ENCODE data around the gene ZBTB33.

ZBTB33 gene

GRCh38 chrX:120281021-120281624 lies 30.5 kb downstream of the ZBTB33 start:
- Histone ChIP-seq H3K4me3 (ENCODE audit: low read length) (no peak overlapping the region), H3K9me3 (ENCODE audit: low read length) (no peaks in the 10 kb centered on the region), H3K27me3 (ENCODE audit: insufficient read depth, low read length) (no peaks in the 10 kb centered on the region), H2AFZ (ENCODE audit: low read depth, low read length) (no peak overlapping the region), H3K4me1 (ENCODE audit: insufficient read depth, low read length) (no peaks in the 10 kb centered on the region), H3K36me3 (ENCODE audit: insufficient read depth, low read length) (no peaks in the 10 kb centered on the region)

GRCh38 chrX:120281761-120282160 lies 31.1 kb downstream of the ZBTB33 start:
- H3K27me3 ChIP-seq (ENCODE audit: insufficient read depth, low read length), result no peaks in the 10 kb centered on the region
- no peak overlapping the region for H3K4me3 ChIP-seq (ENCODE audit: low read length)
- H2AFZ ChIP-seq (ENCODE audit: low read depth, low read length), result no peak overlapping the region
- H3K9me3 ChIP-seq (ENCODE audit: low read length), result no peaks in the 10 kb centered on the region
- no peaks in the 10 kb centered on the region for H3K36me3 ChIP-seq (ENCODE audit: insufficient read depth, low read length)
- H3K4me1 ChIP-seq (ENCODE audit: insufficient read depth, low read length), result peaks cover 3% of the 10 kb centered on the region

- Histone ChIP-seq H2AFZ (ENCODE audit: low read depth, low read length) (no peak overlapping the region), H3K4me3 (ENCODE audit: low read length) (no peak overlapping the region), H3K36me3 (ENCODE audit: insufficient read depth, low read length) (no peaks in the 10 kb centered on the region), H3K27me3 (ENCODE audit: insufficient read depth, low read length) (no peaks in the 10 kb centered on the region), H3K4me1 (ENCODE audit: insufficient read depth, low read length) (peaks cover 3% of the 10 kb centered on the region), H3K9me3 (ENCODE audit: low read length) (no peaks in the 10 kb centered on the region)
Measured at GRCh38 chrX:120282697-120283096, 32.1 kb downstream of the ZBTB33 start.

GRCh38 chrX:120286733-120287512 lies 36.3 kb downstream of the ZBTB33 start:
- Histone ChIP-seq H3K27me3 (ENCODE audit: insufficient read depth, low read length) (no peaks in the 10 kb centered on the region), H3K4me1 (ENCODE audit: insufficient read depth, low read length) (peaks cover 3% of the 10 kb centered on the region), H3K36me3 (ENCODE audit: insufficient read depth, low read length) (no peaks in the 10 kb centered on the region), H2AFZ (ENCODE audit: low read depth, low read length) (no peak overlapping the region), H3K9me3 (ENCODE audit: low read length) (no peaks in the 10 kb centered on the region), H3K4me3 (ENCODE audit: low read length) (no peak overlapping the region)

- H3K4me3 ChIP-seq (ENCODE audit: low read length), result no peak overlapping the region
- no peaks in the 10 kb centered on the region for H3K27me3 ChIP-seq (ENCODE audit: insufficient read depth, low read length)
- peaks cover 3% of the 10 kb centered on the region for H3K4me1 ChIP-seq (ENCODE audit: insufficient read depth, low read length)
- no peak overlapping the region for H2AFZ ChIP-seq (ENCODE audit: low read depth, low read length)
- no peaks in the 10 kb centered on the region for H3K9me3 ChIP-seq (ENCODE audit: low read length)
- no peaks in the 10 kb centered on the region for H3K36me3 ChIP-seq (ENCODE audit: insufficient read depth, low read length)
Measured at GRCh38 chrX:120287513-120288112, 37.0 kb downstream of the ZBTB33 start.

- no peaks in the 10 kb centered on the region for H3K36me3 ChIP-seq (ENCODE audit: insufficient read depth, low read length)
- no peak overlapping the region for H2AFZ ChIP-seq (ENCODE audit: low read depth, low read length)
- H3K4me3 ChIP-seq (ENCODE audit: low read length), result no peak overlapping the region
- H3K4me1 ChIP-seq (ENCODE audit: insufficient read depth, low read length), result peaks cover 3% of the 10 kb centered on the region
- H3K27me3 ChIP-seq (ENCODE audit: insufficient read depth, low read length), result no peaks in the 10 kb centered on the region
- H3K9me3 ChIP-seq (ENCODE audit: low read length), result no peaks in the 10 kb centered on the region
Measured at GRCh38 chrX:120290107-120290506, 39.5 kb downstream of the ZBTB33 start.

GRCh38 chrX:120291211-120291610 lies 40.6 kb downstream of the ZBTB33 start:
- no peaks in the 10 kb centered on the region for H3K36me3 ChIP-seq (ENCODE audit: insufficient read depth, low read length)

GRCh38 chrX:120293015-120293414 lies 42.4 kb downstream of the ZBTB33 start:
- Histone ChIP-seq H3K9me3 (ENCODE audit: low read length) (no peaks in the 10 kb centered on the region), H3K27me3 (ENCODE audit: insufficient read depth, low read length) (no peaks in the 10 kb centered on the region), H2AFZ (ENCODE audit: low read depth, low read length) (no peak overlapping the region), H3K36me3 (ENCODE audit: insufficient read depth, low read length) (no peaks in the 10 kb centered on the region), H3K4me3 (ENCODE audit: low read length) (no peak overlapping the region), H3K4me1 (ENCODE audit: insufficient read depth, low read length) (no peaks in the 10 kb centered on the region)

More at GRCh38 chrX:120291211-120291610, 40.6 kb downstream of the ZBTB33 start:
- H3K9me3 ChIP-seq (ENCODE audit: low read length), result no peaks in the 10 kb centered on the region
- H3K27me3 ChIP-seq (ENCODE audit: insufficient read depth, low read length), result no peaks in the 10 kb centered on the region
- peaks cover 3% of the 10 kb centered on the region for H3K4me1 ChIP-seq (ENCODE audit: insufficient read depth, low read length)
- no peak overlapping the region for H3K4me3 ChIP-seq (ENCODE audit: low read length)
- no peak overlapping the region for H2AFZ ChIP-seq (ENCODE audit: low read depth, low read length)

GRCh38 chrX:120294651-120295050 lies 44.0 kb downstream of the ZBTB33 start:
- Histone ChIP-seq H3K27me3 (ENCODE audit: insufficient read depth, low read length) (no peaks in the 10 kb centered on the region), H2AFZ (ENCODE audit: low read depth, low read length) (no peak overlapping the region), H3K36me3 (ENCODE audit: insufficient read depth, low read length) (no peaks in the 10 kb centered on the region), H3K4me3 (ENCODE audit: low read length) (no peak overlapping the region), H3K9me3 (ENCODE audit: low read length) (no peaks in the 10 kb centered on the region), H3K4me1 (ENCODE audit: insufficient read depth, low read length) (no peaks in the 10 kb centered on the region)

- H3K36me3 ChIP-seq (ENCODE audit: insufficient read depth, low read length), result no peaks in the 10 kb centered on the region
- no peaks in the 10 kb centered on the region for H3K9me3 ChIP-seq (ENCODE audit: low read length)
- H2AFZ ChIP-seq (ENCODE audit: low read depth, low read length), result no peak overlapping the region
- peaks cover 2% of the 10 kb centered on the region for H3K4me1 ChIP-seq (ENCODE audit: insufficient read depth, low read length)
- no peak overlapping the region for H3K4me3 ChIP-seq (ENCODE audit: low read length)
- no peaks in the 10 kb centered on the region for H3K27me3 ChIP-seq (ENCODE audit: insufficient read depth, low read length)
Measured at GRCh38 chrX:120297923-120298322, 47.3 kb downstream of the ZBTB33 start.

- H2AFZ ChIP-seq (ENCODE audit: low read depth, low read length), result no peak overlapping the region
- peaks cover 6% of the 10 kb centered on the region for H3K27me3 ChIP-seq (ENCODE audit: insufficient read depth, low read length)
- peaks cover 2% of the 10 kb centered on the region for H3K4me1 ChIP-seq (ENCODE audit: insufficient read depth, low read length)
- H3K4me3 ChIP-seq (ENCODE audit: low read length), result no peak overlapping the region
- no peaks in the 10 kb centered on the region for H3K9me3 ChIP-seq (ENCODE audit: low read length)
- H3K36me3 ChIP-seq (ENCODE audit: insufficient read depth, low read length), result no peaks in the 10 kb centered on the region
Measured at GRCh38 chrX:120299928-120300327, 49.3 kb downstream of the ZBTB33 start.

- Histone ChIP-seq H2AFZ (ENCODE audit: low read depth, low read length) (no peak overlapping the region), H3K27me3 (ENCODE audit: insufficient read depth, low read length) (peaks cover 10% of the 10 kb centered on the region), H3K4me3 (ENCODE audit: low read length) (no peak overlapping the region), H3K9me3 (ENCODE audit: low read length) (no peaks in the 10 kb centered on the region), H3K36me3 (ENCODE audit: insufficient read depth, low read length) (no peaks in the 10 kb centered on the region), H3K4me1 (ENCODE audit: insufficient read depth, low read length) (peaks cover 4% of the 10 kb centered on the region)
Measured at GRCh38 chrX:120301497-120301896, 50.9 kb downstream of the ZBTB33 start.

GRCh38 chrX:120301960-120302359 lies 51.3 kb downstream of the ZBTB33 start:
- H3K36me3 ChIP-seq (ENCODE audit: insufficient read depth, low read length), result no peaks in the 10 kb centered on the region
- peaks cover 4% of the 10 kb centered on the region for H3K4me1 ChIP-seq (ENCODE audit: insufficient read depth, low read length)
- H3K9me3 ChIP-seq (ENCODE audit: low read length), result no peaks in the 10 kb centered on the region
- peaks cover 11% of the 10 kb centered on the region for H3K27me3 ChIP-seq (ENCODE audit: insufficient read depth, low read length)
- H2AFZ ChIP-seq (ENCODE audit: low read depth, low read length), result no peak overlapping the region
- no peak overlapping the region for H3K4me3 ChIP-seq (ENCODE audit: low read length)

Data from neuron (in vitro differentiated cells).